ENCODE measurements around the gene NCAPD2. TPM values are rescaled to one million over a fixed set of nuclear protein-coding genes. Genes with fewer than 3 reads are reported as not detected.

NCAPD2 gene
- total RNA-seq, 1 donor from 2014 or later: 74.8 TPM

DNA sequence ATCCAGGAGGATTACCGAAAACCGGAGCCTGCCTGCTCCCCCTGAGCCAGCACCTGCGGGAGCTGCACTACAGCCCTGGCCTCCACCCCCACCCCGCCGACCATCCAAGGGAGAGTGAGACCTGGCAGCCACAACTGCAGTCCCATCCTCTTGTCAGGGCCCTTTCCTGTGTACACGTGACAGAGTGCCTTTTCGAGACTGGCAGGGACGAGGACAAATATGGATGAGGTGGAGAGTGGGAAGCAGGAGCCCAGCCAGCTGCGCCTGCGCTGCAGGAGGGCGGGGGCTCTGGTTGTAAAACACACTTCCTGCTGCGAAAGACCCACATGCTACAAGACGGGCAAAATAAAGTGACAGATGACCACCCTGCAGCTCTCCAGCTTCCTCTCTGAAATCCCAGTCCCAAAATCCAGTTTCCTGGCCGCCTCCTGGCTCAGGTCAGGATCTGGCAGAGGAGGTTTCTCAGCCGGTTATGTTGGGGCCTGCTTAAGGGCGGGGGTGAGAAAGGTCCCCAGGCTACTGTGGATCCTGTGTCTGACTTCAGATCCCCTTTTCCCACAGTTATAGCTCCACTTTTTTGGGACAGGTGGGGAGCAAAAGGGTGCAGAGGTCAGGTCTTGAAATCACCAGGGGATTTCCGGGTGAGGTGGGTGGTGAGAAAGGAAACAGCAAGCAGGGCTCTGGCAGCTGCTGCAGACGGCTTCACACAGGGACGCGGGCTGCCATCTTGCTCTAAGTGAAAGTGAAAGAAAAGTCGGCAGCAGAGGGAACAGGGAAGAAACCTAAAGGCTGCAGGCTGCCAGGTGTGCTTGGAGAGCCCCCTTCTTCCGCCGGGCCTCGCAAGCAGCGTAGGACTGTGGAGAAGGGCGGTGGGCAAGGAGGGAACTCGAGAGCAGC is 42.3 kb upstream of the NCAPD2 start, which contains the start of gene TAPBPL:
Gene TAPBPL, plus strand, starts transcription at position 695 of the 897 bp plus-strand sequence. CDS start 207 bp downstream, outside the sequence.
- peak within 1 kb of the TSS; percentile 89 for H3K4me3 ChIP-seq (ENCODE audit: low read depth, low read length)
- no peak for DNase-seq (ENCODE audit: low read depth)
- TF ChIP-seq, protein P1, sequence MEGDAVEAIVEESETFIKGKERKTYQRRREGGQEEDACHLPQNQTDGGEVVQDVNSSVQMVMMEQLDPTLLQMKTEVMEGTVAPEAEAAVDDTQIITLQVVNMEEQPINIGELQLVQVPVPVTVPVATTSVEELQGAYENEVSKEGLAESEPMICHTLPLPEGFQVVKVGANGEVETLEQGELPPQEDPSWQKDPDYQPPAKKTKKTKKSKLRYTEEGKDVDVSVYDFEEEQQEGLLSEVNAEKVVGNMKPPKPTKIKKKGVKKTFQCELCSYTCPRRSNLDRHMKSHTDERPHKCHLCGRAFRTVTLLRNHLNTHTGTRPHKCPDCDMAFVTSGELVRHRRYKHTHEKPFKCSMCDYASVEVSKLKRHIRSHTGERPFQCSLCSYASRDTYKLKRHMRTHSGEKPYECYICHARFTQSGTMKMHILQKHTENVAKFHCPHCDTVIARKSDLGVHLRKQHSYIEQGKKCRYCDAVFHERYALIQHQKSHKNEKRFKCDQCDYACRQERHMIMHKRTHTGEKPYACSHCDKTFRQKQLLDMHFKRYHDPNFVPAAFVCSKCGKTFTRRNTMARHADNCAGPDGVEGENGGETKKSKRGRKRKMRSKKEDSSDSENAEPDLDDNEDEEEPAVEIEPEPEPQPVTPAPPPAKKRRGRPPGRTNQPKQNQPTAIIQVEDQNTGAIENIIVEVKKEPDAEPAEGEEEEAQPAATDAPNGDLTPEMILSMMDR (conservative IDR thresholded peaks at IDR 0.05; ENCODE audit: low read depth, low read length): no peak

DNA sequence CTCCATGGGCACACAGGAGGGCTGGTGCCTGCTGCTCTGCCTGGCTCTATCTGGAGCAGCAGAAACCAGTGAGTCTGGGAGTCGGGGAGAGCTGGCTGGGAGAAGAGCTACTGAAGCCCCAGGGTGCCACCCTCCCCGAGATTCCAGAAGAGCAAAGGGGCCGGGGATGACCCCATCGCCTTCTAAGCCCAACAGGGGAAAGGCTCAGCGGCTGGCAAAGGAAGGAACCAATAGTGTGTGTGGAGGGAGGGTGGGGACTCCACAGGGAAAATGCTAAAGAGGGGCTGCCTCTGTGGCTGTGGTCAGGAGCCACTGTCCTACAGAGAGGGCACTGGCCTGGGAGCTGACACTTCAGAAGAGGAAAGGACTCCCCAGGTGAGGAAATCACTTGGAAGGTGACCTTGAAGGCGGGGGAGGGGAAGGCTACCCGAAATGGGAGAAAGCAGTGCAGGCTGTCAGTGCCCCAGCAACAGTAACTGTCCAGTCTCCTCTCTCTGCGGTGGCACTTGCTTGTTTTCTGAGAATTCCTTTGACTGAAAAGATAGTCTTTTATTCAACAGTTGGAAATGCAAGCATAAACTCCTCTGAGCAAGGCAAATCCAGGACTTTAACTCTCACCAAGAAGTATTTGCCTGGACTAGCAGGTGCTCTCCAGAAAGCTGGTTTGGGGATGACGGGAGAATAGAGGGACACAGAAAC is 41.5 kb upstream of the NCAPD2 start:
- peak overlapping the region; percentile 89 for H3K4me3 ChIP-seq (ENCODE audit: low read depth, low read length)
- DNase-seq (ENCODE audit: low read depth): no peak
- TF ChIP-seq, protein P1 (conservative IDR thresholded peaks at IDR 0.05; ENCODE audit: low read depth, low read length): no peak

DNA sequence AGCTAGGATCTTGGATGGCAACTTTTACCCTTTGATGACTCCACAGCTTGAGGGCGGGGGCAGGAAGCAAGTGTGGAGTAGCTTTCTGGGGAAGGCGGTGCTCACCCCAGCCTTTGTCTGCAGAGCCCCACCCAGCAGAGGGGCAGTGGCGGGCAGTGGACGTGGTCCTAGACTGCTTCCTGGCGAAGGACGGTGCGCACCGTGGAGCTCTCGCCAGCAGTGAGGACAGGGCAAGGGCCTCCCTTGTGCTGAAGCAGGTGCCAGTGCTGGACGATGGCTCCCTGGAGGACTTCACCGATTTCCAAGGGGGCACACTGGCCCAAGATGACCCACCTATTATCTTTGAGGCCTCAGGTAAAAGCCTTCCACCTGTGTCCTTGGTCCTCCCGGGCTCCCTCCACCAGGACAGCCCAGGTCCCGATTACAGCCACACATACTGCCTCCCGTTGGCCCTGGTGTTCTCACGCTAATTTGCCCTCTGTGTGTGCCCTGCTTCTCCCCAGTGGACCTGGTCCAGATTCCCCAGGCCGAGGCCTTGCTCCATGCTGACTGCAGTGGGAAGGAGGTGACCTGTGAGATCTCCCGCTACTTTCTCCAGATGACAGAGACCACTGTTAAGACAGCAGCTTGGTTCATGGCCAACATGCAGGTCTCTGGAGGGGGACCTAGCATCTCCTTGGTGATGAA is 40.8 kb upstream of the NCAPD2 start:
- peak overlapping the region; percentile 89 for H3K4me3 ChIP-seq (ENCODE audit: low read depth, low read length)
- TF ChIP-seq, protein P1 (conservative IDR thresholded peaks at IDR 0.05; ENCODE audit: low read depth, low read length): no peak
- no peak for DNase-seq (ENCODE audit: low read depth)

DNA sequence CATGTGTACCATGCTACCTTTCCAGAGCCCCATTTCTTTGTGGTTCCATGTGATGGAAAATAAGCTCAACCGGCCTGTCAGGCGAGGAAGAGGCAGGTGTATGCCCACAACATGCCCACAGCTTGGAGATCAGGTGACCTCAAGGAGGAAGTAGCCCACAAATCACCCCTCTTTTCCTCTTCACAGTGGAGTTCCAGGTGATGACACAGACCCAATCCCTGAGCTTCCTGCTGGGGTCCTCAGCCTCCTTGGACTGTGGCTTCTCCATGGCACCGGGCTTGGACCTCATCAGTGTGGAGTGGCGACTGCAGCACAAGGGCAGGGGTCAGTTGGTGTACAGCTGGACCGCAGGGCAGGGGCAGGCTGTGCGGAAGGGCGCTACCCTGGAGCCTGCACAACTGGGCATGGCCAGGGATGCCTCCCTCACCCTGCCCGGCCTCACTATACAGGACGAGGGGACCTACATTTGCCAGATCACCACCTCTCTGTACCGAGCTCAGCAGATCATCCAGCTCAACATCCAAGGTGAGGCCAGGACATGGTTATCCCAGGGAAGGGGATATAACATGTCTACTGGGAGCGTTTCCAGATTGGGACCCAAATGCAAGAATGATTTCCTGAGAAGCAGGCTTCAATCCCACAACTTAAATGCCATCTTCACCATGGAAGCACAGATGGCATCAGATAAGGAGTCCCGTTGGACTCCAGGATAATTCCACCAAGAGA is 36.5 kb upstream of the NCAPD2 start:
- no peak for DNase-seq (ENCODE audit: low read depth)

DNA sequence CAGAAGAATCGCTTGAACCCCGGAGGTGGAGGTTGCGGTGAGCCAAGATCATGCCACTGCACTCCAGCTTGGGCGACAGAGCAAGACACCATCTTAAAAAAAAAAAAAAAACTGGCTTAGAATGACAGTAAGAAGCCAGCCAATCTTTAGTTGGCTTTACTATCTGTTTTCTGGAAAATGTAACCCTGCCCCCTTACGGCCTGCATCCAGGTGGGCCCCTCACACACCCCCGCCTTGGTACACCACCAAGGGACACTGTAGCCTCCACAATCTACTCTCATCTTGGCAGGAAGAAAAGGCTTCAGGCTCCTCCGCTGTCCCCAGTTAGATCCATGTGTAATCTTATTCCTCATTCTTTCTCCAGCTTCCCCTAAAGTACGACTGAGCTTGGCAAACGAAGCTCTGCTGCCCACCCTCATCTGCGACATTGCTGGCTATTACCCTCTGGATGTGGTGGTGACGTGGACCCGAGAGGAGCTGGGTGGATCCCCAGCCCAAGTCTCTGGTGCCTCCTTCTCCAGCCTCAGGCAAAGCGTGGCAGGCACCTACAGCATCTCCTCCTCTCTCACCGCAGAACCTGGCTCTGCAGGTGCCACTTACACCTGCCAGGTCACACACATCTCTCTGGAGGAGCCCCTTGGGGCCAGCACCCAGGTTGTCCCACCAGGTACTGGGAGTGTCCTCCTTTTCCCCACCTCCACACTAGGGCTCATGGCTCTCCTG is 35.5 kb upstream of the NCAPD2 start:
- DNase-seq (ENCODE audit: low read depth): no peak
- TF ChIP-seq, protein P1 (conservative IDR thresholded peaks at IDR 0.05; ENCODE audit: low read depth, low read length): no peak
- H3K4me3 ChIP-seq (ENCODE audit: low read depth, low read length): no peak overlapping the region

More for the DNA sequence above, 36.5 kb upstream of the NCAPD2 start:
- no peak overlapping the region for H3K4me3 ChIP-seq (ENCODE audit: low read depth, low read length)
- TF ChIP-seq, protein P1 (conservative IDR thresholded peaks at IDR 0.05; ENCODE audit: low read depth, low read length): no peak

DNA sequence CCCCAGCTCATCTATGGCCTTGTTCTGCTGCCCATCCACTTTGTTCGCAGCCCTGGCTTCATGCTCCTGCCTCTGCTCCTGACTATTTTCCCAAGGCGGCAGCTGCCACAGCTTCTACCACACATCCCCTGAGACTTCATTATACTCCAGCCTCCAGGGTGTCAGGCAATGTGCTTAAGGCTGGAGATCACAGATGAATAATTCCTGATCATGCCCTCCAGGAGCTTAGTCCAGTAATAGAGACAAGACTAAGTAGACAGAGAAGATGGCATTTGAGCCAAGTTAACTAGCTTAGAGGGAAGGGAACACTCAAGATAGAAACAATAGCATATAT is 34.9 kb upstream of the NCAPD2 start:
- TF ChIP-seq, protein P1 (conservative IDR thresholded peaks at IDR 0.05; ENCODE audit: low read depth, low read length): no peak
- no peak for DNase-seq (ENCODE audit: low read depth)

More for the DNA sequence above, 34.9 kb upstream of the NCAPD2 start:
- H3K4me3 ChIP-seq (ENCODE audit: low read depth, low read length): no peak overlapping the region

Data from epithelial cell of proximal tubule (primary cell).